CD8-positive, alpha-beta memory T cell (primary cell): ENCODE measurements around the gene HJURP. TPM values are rescaled to one million over a fixed set of nuclear protein-coding genes. Genes with fewer than 3 reads are reported as not detected.

Experiments used
- CTCF ChIA-PET: fragments of 350-600 bp; sonication (Branson Sonifier 250); formaldehyde crosslinking; loops from one replicate; lab custom pipeline; 2021; ENCODE audit warnings: antibody characterized with exemption; lab: Charles Lee
- POLR2A ChIA-PET: fragments of 350-600 bp; sonication (Branson Sonifier 250); formaldehyde crosslinking; loops from one replicate; lab custom pipeline; 2021; ENCODE audit warnings: antibody characterized with exemption; lab: Charles Lee
- DNase-seq, 5 donors: peaks; one replicate each; pipeline versions ENCODE4 v3.0.0 to v3.0.0-alpha.2; 2020 to 2022; ENCODE audit warnings: mixed read lengths in 1 of 5
- H3K27ac ChIP-seq: one replicate; pipeline ENCODE4 v1.7.0; 2013; ENCODE audit warnings: low read depth, mild to moderate bottlenecking, low read length, moderate library complexity
- H3K27me3 ChIP-seq: 2 replicates; pipeline ENCODE4 v1.7.0; 2013; ENCODE audit warnings: low read length, mild to moderate bottlenecking; ENCODE audit not compliant: insufficient read depth, poor library complexity, severe bottlenecking
- H3K36me3 ChIP-seq: 2 replicates; pipeline ENCODE4 v1.7.0; 2013; ENCODE audit warnings: mild to moderate bottlenecking, low read length, moderate library complexity; ENCODE audit not compliant: insufficient read depth
- H3K4me1 ChIP-seq: 2 replicates; pipeline ENCODE4 v1.7.0; 2013; ENCODE audit warnings: mild to moderate bottlenecking, low read length, moderate library complexity; ENCODE audit not compliant: insufficient read depth
- H3K4me3 ChIP-seq: 2 replicates; pipeline ENCODE4 v1.7.0; 2013; ENCODE audit warnings: mild to moderate bottlenecking, low read length
- H3K9me3 ChIP-seq: 2 replicates; pipeline ENCODE4 v1.7.0; 2013; ENCODE audit warnings: mild to moderate bottlenecking, low read length
- H3K27ac Mint-ChIP-seq, 8 donors: one replicate each; pipeline ENCODE4 v1.8.0; 2020 to 2021; ENCODE audit warnings: mixed read lengths in 8 of 8, mild to moderate bottlenecking in 6 of 8, inconsistent platforms in 3 of 8, moderate library complexity in 3 of 8
- H3K27me3 Mint-ChIP-seq, 2 donors: one replicate each; pipeline ENCODE4 v1.8.0; 2020 to 2021; ENCODE audit warnings: mixed read lengths in 2 of 2, mild to moderate bottlenecking in 1 of 2, moderate library complexity in 1 of 2
- H3K36me3 Mint-ChIP-seq, 3 donors: one replicate each; pipeline ENCODE4 v1.8.0; 2020 to 2021; ENCODE audit warnings: mixed read lengths in 3 of 3, inconsistent platforms in 1 of 3, mild to moderate bottlenecking in 1 of 3
- H3K4me1 Mint-ChIP-seq, 3 donors: one replicate each; pipeline ENCODE4 v1.8.0; 2020 to 2021; ENCODE audit warnings: mixed read lengths in 3 of 3, inconsistent platforms in 1 of 3, mild to moderate bottlenecking in 1 of 3
- H3K4me3 Mint-ChIP-seq, 7 donors: one replicate each; pipeline ENCODE4 v1.8.0; 2020 to 2021; ENCODE audit warnings: mixed read lengths in 7 of 7, mild to moderate bottlenecking in 6 of 7, moderate library complexity in 4 of 7, inconsistent platforms in 2 of 7
- H3K9me3 Mint-ChIP-seq, 5 donors: one replicate each; pipeline ENCODE4 v1.8.0; 2020 to 2022; ENCODE audit warnings: mixed read lengths in 5 of 5, mild to moderate bottlenecking in 3 of 5, moderate library complexity in 2 of 5, inconsistent platforms in 1 of 5
- polyA plus RNA-seq: library from polyadenylated mRNA; unstranded; fragments of 300-500 nt; fragmentation: Illumina TruSeq; gene quantifications from one replicate; pipeline ENCODE4 v1.2.3, GENCODE V29; 2021
- total RNA-seq, 2 experiments: library from RNA; stranded (reverse); gene quantifications; one replicate each; pipeline ENCODE4 v1.2.3, GENCODE V29; 2021

The HJURP gene
- total and polyA plus RNA-seq, 3 experiments from 2014 or later = 37.9 to 41.2 TPM; not detected in 1

DNA sequence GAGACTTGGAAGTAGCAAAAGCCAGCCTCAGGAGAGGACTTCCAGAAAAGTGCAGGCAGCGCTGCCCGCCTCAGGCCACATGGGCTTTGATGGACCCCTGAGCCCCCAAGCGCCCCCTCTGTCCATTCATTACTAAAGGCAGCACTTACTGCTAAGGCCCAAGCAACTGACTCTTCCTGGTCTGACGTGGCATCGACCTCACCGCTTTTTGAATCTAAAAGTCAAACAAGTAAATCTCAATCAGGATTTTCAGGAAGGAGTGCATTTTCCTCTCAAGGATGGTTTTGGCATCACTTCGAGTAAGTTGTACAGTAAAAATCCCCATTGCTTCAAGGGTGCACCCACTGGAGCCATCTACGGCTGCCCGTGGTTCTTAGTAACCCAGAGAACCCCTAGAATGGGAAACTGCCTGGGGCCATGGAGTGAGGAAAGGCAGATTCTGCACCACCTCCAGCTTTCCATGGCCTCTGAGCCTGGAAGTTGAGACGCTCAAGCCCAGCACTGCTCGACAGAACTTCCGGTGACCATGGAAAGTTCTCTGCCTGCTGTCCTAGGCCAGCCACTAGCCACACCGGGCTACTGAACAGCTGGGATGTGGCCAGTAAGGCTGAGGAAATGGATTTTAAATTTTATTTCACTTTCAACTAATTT lies 7.0 kb downstream of the HJURP start:
- Mint-ChIP-seq H3K9me3 (no peaks in the 10 kb centered on the region), H3K4me1 (peaks cover 0 to 6% (median 3%) of the 10 kb centered on the region in 3 donors), H3K27me3 (peaks cover 1 to 7% of the 10 kb centered on the region in 2 donors), H3K27ac (no peak overlapping the region), H3K36me3 (no peaks in the 10 kb centered on the region), H3K4me3 (no peak overlapping the region)
- Histone ChIP-seq H3K27ac (no peak overlapping the region), H3K4me1 (no peaks in the 10 kb centered on the region), H3K4me3 (no peak overlapping the region), H3K36me3 (no peaks in the 10 kb centered on the region), H3K27me3 (no peaks in the 10 kb centered on the region), H3K9me3 (no peaks in the 10 kb centered on the region)
- ChIA-PET CTCF (interaction anchor here (1.0 kb wide), 1 partner anchor 14 kb away, joined by 3 read pairs; no protein-coding TSS in a partner anchor), POLR2A (no interaction called here)
- DNase-seq = no peak

DNA sequence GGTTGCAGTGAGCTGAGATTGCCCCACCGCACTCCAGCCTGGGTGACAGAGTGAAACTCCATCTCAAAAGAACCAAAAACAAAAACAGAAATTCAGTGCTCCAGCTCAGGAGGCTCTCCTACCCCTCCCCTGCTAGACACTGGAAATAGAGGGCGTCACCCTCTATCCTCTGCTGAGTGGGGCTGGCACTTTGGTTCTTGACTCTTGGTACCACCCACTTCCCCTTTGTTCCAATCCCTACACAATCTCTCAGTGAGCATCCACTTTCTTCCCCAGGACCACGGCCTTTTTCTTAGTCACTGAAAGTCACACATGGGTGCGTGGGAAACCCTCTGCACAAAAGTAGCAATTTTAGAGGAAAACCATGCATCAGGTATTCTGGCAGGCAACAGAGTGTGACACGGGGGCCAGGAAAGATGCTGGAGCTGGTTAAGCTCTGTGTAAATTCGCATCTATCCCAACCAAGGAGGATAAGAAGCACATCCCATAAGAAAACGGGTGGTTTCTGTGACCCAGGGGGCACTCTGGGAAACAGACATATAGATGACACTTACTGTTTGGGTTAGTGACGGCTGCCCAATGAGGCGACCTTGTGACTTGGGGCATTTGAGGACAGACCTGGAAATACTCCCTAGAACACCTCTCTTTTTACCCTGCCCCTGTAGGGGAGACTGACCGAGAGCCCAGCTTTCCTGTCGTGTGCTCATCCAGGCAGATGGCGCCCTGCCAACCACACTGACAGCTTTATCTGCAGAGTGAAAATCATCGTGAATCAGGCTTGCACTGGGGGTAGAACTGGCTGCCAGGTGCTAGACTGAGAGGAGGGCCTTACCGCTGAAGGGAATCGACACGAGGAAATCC lies 7.7 kb downstream of the HJURP start:
- no peak overlapping the region for H3K4me3 ChIP-seq
- H3K4me1 ChIP-seq = no peaks in the 10 kb centered on the region
- no peaks in the 10 kb centered on the region for H3K36me3 Mint-ChIP-seq
- H3K27ac ChIP-seq = no peak overlapping the region
- peaks cover 0 to 2% (median 0%) of the 10 kb centered on the region in 3 donors for H3K4me1 Mint-ChIP-seq
- peaks cover under 1 to 1% of the 10 kb centered on the region in 2 donors for H3K27me3 Mint-ChIP-seq
- H3K4me3 Mint-ChIP-seq = no peak overlapping the region
- H3K27me3 ChIP-seq = no peaks in the 10 kb centered on the region
- no peaks in the 10 kb centered on the region for H3K36me3 ChIP-seq
- peak overlapping the region in 1 of 8 donors; percentile 29 for H3K27ac Mint-ChIP-seq
- H3K9me3 ChIP-seq = no peaks in the 10 kb centered on the region
- no peak for DNase-seq
- ChIA-PET CTCF (interaction anchor here (4.1 kb wide), 1 partner anchor 11 kb away, joined by 12 read pairs; no protein-coding TSS in a partner anchor), POLR2A (no interaction called here)
- H3K9me3 Mint-ChIP-seq = no peaks in the 10 kb centered on the region

GRCh38 chr2:233845301-233846060 lies 8.9 kb downstream of the HJURP start:
- H3K27me3 Mint-ChIP-seq = peaks cover 0 to 1% of the 10 kb centered on the region in 2 donors
- Histone ChIP-seq H3K27ac (no peak overlapping the region), H3K9me3 (no peaks in the 10 kb centered on the region), H3K4me3 (no peak overlapping the region), H3K27me3 (no peaks in the 10 kb centered on the region), H3K36me3 (no peaks in the 10 kb centered on the region), H3K4me1 (no peaks in the 10 kb centered on the region)
- no peaks in the 10 kb centered on the region for H3K9me3 Mint-ChIP-seq
- CTCF ChIA-PET = interaction anchor here (4.1 kb wide), 1 partner anchor 12 kb away, joined by 12 read pairs; no protein-coding TSS in a partner anchor
- H3K27ac Mint-ChIP-seq = peak overlapping the region in 1 of 8 donors; percentile 73
- no peak for DNase-seq
- H3K4me1 Mint-ChIP-seq = no peaks in the 10 kb centered on the region
- POLR2A ChIA-PET = no interaction called here
- H3K36me3 Mint-ChIP-seq = no peaks in the 10 kb centered on the region
- no peak overlapping the region for H3K4me3 Mint-ChIP-seq

DNA sequence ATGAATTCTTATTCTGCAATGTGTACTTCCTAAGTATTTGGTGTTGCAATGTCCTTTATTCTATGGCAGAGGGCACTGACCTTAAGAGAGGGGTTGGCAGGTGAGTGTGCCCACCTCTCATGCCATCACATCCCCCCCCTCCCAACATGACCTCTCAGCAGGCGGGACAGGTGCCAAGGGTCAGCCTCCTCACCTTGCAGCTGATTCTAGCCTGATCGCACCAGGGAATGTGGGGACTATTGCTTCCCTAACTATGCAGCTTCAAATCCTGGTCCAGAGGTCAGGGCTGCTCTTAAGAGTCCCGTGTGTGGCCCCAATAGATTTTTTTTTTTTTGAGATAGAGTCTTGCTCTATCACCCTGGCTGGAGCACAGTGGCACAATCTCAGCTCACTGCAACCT lies 9.5 kb downstream of the HJURP start:
- Mint-ChIP-seq H3K27me3 (peaks cover 0 to 1% of the 10 kb centered on the region in 2 donors), H3K4me3 (no peak overlapping the region), H3K9me3 (no peaks in the 10 kb centered on the region), H3K36me3 (no peaks in the 10 kb centered on the region), H3K4me1 (peaks cover 0 to 5% (median 0%) of the 10 kb centered on the region in 3 donors), H3K27ac (no peak overlapping the region)
- Histone ChIP-seq H3K4me1 (no peaks in the 10 kb centered on the region), H3K27me3 (no peaks in the 10 kb centered on the region), H3K36me3 (no peaks in the 10 kb centered on the region), H3K9me3 (no peaks in the 10 kb centered on the region), H3K27ac (no peak overlapping the region), H3K4me3 (no peak overlapping the region)
- ChIA-PET CTCF (interaction anchor here (4.1 kb wide), 1 partner anchor 12 kb away, joined by 12 read pairs; no protein-coding TSS in a partner anchor), POLR2A (no interaction called here)
- no peak for DNase-seq

DNA sequence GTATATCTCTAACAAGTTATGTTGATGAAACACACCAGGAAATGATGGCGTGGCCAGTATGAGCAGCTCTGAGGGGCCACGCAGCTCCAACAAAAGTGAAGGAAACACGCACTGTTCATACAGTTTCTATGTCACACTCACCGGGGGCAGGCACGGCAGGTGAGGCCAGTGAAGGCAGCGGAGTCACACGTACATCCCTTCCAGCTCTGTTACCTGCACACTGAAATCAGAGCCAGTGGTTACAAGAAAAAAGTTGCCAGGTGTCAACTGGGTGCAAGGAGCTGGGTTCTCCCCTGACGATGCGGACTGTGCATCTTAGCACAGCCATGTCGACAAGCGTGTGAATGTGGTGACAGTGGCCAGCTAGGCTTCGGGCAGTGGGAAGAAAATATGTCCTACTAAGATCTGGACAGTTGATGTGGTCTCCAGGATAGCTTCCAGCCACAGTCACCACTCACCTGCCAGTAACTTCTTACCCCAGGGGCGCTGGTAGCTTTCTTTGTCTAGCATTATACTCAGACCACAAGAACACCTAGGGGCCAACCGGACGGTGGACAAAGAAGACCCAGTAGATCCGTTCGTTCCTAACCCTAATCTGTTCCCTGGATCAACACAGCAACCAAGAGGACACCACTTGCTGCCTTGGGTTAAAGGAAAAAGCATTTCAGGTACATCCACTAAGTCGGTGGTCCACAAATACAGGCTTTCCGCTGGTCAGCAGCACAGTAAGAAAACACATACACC lies 10.1 kb downstream of the HJURP start:
- Histone ChIP-seq H3K4me1 (no peaks in the 10 kb centered on the region), H3K36me3 (no peaks in the 10 kb centered on the region), H3K27ac (no peak overlapping the region), H3K4me3 (no peak overlapping the region), H3K9me3 (no peaks in the 10 kb centered on the region), H3K27me3 (no peaks in the 10 kb centered on the region)
- H3K36me3 Mint-ChIP-seq = no peaks in the 10 kb centered on the region
- peak overlapping the region in 1 of 8 donors; percentile 65 for H3K27ac Mint-ChIP-seq
- H3K4me3 Mint-ChIP-seq = no peak overlapping the region
- peaks cover 0 to 7% (median 0%) of the 10 kb centered on the region in 3 donors for H3K4me1 Mint-ChIP-seq
- no peaks in the 10 kb centered on the region for H3K27me3 Mint-ChIP-seq
- ChIA-PET CTCF (interaction anchor here (4.1 kb wide), 1 partner anchor 13 kb away, joined by 12 read pairs; no protein-coding TSS in a partner anchor), POLR2A (no interaction called here)
- no peaks in the 10 kb centered on the region for H3K9me3 Mint-ChIP-seq
- DNase-seq = no peak

- no peaks in the 10 kb centered on the region for H3K9me3 Mint-ChIP-seq
- H3K4me3 Mint-ChIP-seq = no peak overlapping the region
- Histone ChIP-seq H3K27me3 (no peaks in the 10 kb centered on the region), H3K4me1 (no peaks in the 10 kb centered on the region), H3K36me3 (no peaks in the 10 kb centered on the region), H3K27ac (no peak overlapping the region), H3K9me3 (no peaks in the 10 kb centered on the region), H3K4me3 (no peak overlapping the region)
- H3K4me1 Mint-ChIP-seq = peaks cover 0 to 24% (median 0%) of the 10 kb centered on the region in 3 donors
- no peak for DNase-seq
- ChIA-PET POLR2A (no interaction called here), CTCF (no interaction called here)
- H3K27me3 Mint-ChIP-seq = no peaks in the 10 kb centered on the region
- no peaks in the 10 kb centered on the region for H3K36me3 Mint-ChIP-seq
- H3K27ac Mint-ChIP-seq = no peak overlapping the region
Measured at GRCh38 chr2:233841183-233841582, 13.2 kb downstream of the HJURP start.

- H3K27me3 ChIP-seq = no peaks in the 10 kb centered on the region
- peaks cover 0 to 24% (median 0%) of the 10 kb centered on the region in 3 donors for H3K4me1 Mint-ChIP-seq
- no peak overlapping the region for H3K4me3 ChIP-seq
- POLR2A ChIA-PET = no interaction called here
- no peak for DNase-seq
- CTCF ChIA-PET = no interaction called here
- no peaks in the 10 kb centered on the region for H3K4me1 ChIP-seq
- no peaks in the 10 kb centered on the region for H3K36me3 ChIP-seq
- H3K4me3 Mint-ChIP-seq = no peak overlapping the region
- no peaks in the 10 kb centered on the region for H3K27me3 Mint-ChIP-seq
- no peak overlapping the region for H3K27ac ChIP-seq
- H3K27ac Mint-ChIP-seq = peak overlapping the region in 2 of 8 donors; percentile 13 to 36
- no peaks in the 10 kb centered on the region for H3K36me3 Mint-ChIP-seq
- no peaks in the 10 kb centered on the region for H3K9me3 Mint-ChIP-seq
- no peaks in the 10 kb centered on the region for H3K9me3 ChIP-seq
Measured at GRCh38 chr2:233840520-233840919, 13.8 kb downstream of the HJURP start.
